ENCODE results near the gene ENTPD1. TPM values are rescaled to one million over a fixed set of nuclear protein-coding genes. Genes with fewer than 3 reads are reported as not detected.

Gene ENTPD1
- total and polyA plus RNA-seq, 9 of the 15 experiments (the other 6 are each of a cell fraction or from before 2014, with no cell fraction given): 0.07 to 1.5 (median 0.37) TPM

GRCh38 chr10:95906677-95907455, 150.9 kb downstream of the ENTPD1 start:
- H3K4me3 ChIP-seq: peak overlapping the region; percentile 57
- no peaks in the 10 kb centered on the region for H3K27me3 ChIP-seq (ENCODE audit: control insufficient read depth in 2 of 2, insufficient read depth in 2 of 2, low read length in 2 of 2)
- FAIRE-seq (peak; percentile 51), DNase-seq (ENCODE audit: extremely low read depth in 1 of 4, low spot score in 3 of 4) (peak; percentile 20 to 66 (median 28)), ATAC-seq (peak; percentile 87)
- in situ Hi-C loops (cut with MboI): no loop called here
- peak overlapping the region; percentile 84 for H3K4me2 ChIP-seq (ENCODE audit: insufficient read depth, low read length)
- peak overlapping the region; percentile 93 for H2AFZ ChIP-seq (ENCODE audit: low read depth, low read length)
- BruUV-seq (replicated peaks): no TSS peak
- ChIA-PET POLR2A (interaction anchor here (0.5 to 1.0 kb wide), 3 partner anchors 12 to 606 kb away, joined by 3 to 4 read pairs (median 3); no protein-coding TSS in a partner anchor), CTCF (ENCODE audit: low intra/inter-chr PET ratio) (no interaction called here)
- H4K20me1 ChIP-seq (replicated peaks; ENCODE audit: control insufficient read depth, insufficient read depth, low read length): no peaks in the 10 kb centered on the region
- intact Hi-C loops (cut with micrococcal nuclease): no loop called here
- no peaks in the 10 kb centered on the region for H3K9me3 ChIP-seq (replicated peaks; ENCODE audit: control insufficient read depth, insufficient read depth, low read depth, low read length)
- peaks cover 11% of the 10 kb centered on the region; the same call in 2 of the 3 replicates for H3K79me2 ChIP-seq (ENCODE audit: control insufficient read depth, insufficient read depth, low read length)
- H3K9me1 ChIP-seq (ENCODE audit: control insufficient read depth, insufficient read depth, low read length): no peaks in the 10 kb centered on the region
- H3K9ac ChIP-seq (ENCODE audit: insufficient read depth in 1 of 2, low read depth in 2 of 2, low read length in 2 of 2): peak overlapping the region; percentile 66 to 85
- peak overlapping the region; percentile 60 for H3K27ac ChIP-seq (ENCODE audit: extremely low read depth, low read depth, low read length)
- WGBS (ENCODE audit: insufficient coverage, low coverage, missing lambda C conversion rate): 7% methylated on average over 22 of the region's 22 CpGs
- H3K4me1 ChIP-seq (replicated peaks in 1 of 2; ENCODE audit: control insufficient read depth in 2 of 2, insufficient read depth in 2 of 2, low read length in 2 of 2): peaks cover 0 to 8% of the 10 kb centered on the region in 2 experiments; a peak in 3 of 5 replicates
- peaks cover 27% of the 10 kb centered on the region; the same call in 2 of the 3 replicates for H3K36me3 ChIP-seq (ENCODE audit: control insufficient read depth, insufficient read depth, low read length)
- TF ChIP-seq MAFF (IDR thresholded peaks at IDR 0.05; ENCODE audit: low read length) (peak; percentile 16; the same call in 1 of the 2 replicates), GMEB1 (CRISPR knock-in tag; IDR thresholded peaks at IDR 0.05) (no peak), GTF2A2 (tag; IDR thresholded peaks at IDR 0.05) (no peak), COPS2 (conservative IDR thresholded peaks at IDR 0.05) (no peak), PYGO2 (tag; IDR thresholded peaks at IDR 0.05) (no peak), RBM39 (optimal IDR thresholded peaks at IDR 0.05; ENCODE audit: low read depth, low read length) (no peak), POLR2AphosphoS2 (IDR thresholded peaks at IDR 0.05; ENCODE audit: low read length) (no peak), FOXA3 (CRISPR knock-in tag; conservative IDR thresholded peaks at IDR 0.05 in 1 of 2, IDR thresholded peaks at IDR 0.05 in 1 of 2) (no peak), ZNF398 (CRISPR knock-in tag; IDR thresholded peaks at IDR 0.05) (no peak), ZNF12 (CRISPR knock-in tag; IDR thresholded peaks at IDR 0.05) (no peak), NRF1 (conservative IDR thresholded peaks at IDR 0.05 in 1 of 2, IDR thresholded peaks at IDR 0.05 in 1 of 2) (no peak), DACH1 (IDR thresholded peaks at IDR 0.05; ENCODE audit: partially characterized antibody) (no peak), ADNP (tag; IDR thresholded peaks at IDR 0.05) (no peak), ZNF449 (CRISPR knock-in tag; IDR thresholded peaks at IDR 0.05) (no peak)
- TF ChIP-seq, protein P1, sequence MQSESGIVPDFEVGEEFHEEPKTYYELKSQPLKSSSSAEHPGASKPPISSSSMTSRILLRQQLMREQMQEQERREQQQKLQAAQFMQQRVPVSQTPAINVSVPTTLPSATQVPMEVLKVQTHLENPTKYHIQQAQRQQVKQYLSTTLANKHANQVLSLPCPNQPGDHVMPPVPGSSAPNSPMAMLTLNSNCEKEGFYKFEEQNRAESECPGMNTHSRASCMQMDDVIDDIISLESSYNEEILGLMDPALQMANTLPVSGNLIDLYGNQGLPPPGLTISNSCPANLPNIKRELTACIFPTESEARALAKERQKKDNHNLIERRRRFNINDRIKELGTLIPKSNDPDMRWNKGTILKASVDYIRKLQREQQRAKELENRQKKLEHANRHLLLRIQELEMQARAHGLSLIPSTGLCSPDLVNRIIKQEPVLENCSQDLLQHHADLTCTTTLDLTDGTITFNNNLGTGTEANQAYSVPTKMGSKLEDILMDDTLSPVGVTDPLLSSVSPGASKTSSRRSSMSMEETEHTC (IDR thresholded peaks at IDR 0.05): no peak

All from K562 (cell line).